NCI-H2029 (cell line): ENCODE data around the gene SP5.
"Not testable (repeated sequence)": the region's sequence is repeated elsewhere in the genome, so short reads cannot be mapped to it uniquely, and the experiment has no call there.

ENCODE experiments used
- DNase-seq: peaks from one replicate; lab custom pipeline; 2025; lab: John Stamatoyannopoulos, UW

The SP5 gene

GRCh38 chr2:170711196-170711773 is 3.9 kb upstream of the SP5 start:
- DNase-seq = no peak

DNA sequence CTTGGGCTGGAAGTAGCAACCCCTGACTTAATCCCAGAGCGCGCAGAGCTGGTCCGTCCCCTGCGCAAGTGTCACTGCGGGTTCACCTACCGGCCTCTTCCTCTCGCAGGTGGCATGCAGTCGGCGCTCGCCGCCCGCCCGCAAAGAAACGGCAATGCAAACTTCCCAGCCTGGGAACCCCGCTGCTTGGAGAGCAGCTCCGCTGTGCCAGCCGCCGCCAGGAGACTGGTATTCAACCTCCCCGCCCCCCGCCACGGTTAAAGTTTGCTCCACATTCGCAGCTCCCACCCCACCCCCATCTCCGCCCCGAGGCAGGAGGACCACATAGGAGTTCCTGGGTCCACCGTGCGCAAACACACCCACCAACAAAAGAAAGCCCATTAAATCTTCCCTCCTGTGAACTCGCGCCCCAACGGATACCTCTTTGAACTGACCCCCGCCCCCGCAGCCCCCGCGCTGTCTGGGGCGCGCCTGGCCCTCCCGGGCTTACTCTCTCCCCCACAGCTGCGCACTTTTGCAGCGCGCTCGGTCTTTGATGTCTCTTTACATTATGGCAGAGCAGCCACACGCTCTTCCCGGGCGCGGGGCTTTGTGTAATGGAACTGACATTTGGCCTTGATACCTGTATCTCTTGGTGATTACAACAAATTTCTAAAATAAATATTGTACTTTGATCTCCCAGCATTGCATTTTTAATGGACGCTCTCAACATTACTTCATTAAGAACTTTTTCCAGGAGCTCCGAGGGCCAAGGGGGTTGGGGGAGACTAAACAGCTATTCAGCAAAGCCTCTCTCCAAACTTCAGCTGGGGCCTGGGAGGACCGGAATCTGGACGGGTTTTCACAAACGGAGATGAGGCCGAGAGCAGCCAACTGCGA is 3.1 kb upstream of the SP5 start:
- DNase-seq = no peak

GRCh38 chr2:170712653-170713542 is 2.2 kb upstream of the SP5 start:
- DNase-seq = no peak

DNA sequence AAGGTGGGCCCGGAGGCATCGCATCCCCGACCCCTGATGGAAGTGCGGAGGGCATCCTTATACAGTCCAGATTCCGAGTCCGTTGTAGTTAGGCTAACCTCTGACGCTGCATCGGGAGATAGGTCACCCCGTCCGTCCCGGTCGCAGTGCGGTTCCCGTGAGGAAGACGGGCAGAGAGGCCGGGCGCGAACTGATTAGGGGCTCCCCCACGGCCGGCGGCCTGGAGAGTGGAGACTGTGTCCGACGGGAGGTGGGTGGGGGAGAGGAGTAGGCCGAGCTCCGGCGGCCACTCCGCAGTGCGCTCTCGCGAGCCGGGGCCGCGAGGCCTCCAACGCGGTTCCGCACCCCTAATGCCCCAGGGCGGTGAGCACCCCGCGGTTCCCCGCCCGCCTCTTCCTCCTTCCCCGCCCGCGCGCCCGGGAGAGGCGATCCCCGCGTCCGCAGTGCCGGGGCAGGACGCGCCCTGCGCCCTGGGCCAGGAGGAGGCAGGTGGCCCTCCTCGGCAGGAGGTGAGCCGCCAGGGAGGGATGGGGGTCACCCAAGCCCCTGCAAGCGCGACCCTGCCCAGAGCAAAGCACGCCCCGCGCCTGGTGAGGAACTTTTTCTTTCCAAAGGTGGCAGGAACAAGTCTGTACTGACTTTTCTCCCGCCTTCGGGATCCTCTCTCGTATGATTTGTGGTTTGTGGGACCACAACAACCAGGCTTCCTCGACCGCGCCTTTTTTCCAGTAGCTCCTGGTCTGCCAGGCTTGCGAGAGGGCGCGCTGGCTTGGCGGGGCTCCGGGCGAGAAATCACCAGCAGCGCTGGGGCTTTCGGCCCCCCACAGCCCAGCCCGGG is 1.4 kb upstream of the SP5 start:
- DNase-seq = no peak

DNA sequence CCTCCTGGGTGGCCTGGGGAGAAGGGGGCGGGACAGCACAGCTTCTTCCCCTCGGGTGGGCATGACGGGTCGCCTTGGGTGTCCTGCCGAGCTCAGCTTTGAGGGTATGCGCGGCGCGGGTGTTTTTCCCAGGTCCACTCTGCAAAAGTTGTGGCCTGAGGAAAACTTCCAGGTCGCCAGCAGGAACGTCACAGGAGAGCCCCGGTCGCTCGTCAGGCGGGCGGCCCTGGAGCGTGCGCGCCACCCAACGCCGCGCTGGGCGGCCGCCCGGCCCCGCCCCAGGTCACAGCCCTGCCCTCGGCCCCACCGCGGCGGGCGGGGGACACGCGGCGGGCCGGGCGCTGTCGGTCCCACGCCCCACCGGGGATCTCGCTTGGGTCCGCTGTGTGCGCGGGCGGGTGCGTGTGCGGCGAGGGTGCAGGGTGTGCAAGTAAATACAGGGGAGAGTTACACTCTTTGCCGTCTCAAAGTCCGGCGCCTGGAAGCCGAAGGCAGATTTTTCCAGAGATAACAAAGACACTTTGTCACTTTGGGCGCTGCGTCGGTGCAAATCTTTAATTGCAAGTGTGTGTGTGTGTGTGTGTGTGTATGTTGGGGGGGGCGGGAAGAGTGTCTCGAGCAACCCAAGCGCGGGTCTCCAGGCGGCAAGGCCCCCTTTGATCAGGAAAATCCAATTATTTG is 616 bp upstream of the SP5 start:
- no peak for DNase-seq

- no peak for DNase-seq
Observed at GRCh38 chr2:170715932-170716777, 1.0 kb downstream of the SP5 start.

GRCh38 chr2:170716851-170717598 is 1.9 kb downstream of the SP5 start:
- peak; percentile 11 for DNase-seq

DNA sequence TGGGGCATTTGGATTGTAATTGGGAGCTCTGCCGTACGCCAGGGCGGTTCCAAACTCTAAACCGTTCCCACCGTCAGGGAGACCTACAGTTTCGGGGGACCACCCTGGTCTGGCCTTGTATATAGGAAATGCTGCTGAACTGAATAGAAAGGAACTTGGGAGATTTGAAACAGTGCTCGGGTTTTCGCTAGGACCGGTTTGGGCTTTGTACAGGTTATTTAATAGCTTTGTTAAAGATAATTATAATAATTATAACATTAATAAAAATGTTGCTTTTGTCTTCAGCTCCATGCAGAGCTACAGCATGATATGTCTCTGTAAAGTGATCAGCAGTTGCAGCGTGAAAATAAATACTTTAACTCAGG is 2.4 kb downstream of the SP5 start:
- no peak for DNase-seq

- no peak for DNase-seq
Observed at GRCh38 chr2:170717991-170718589, 3.0 kb downstream of the SP5 start.

- DNase-seq = no peak
Observed at GRCh38 chr2:170719810-170720209, 4.7 kb downstream of the SP5 start.

GRCh38 chr2:170721678-170722077 is 6.5 kb downstream of the SP5 start:
- DNase-seq = no peak

GRCh38 chr2:170722301-170722700 is 7.2 kb downstream of the SP5 start:
- no peak for DNase-seq

DNA sequence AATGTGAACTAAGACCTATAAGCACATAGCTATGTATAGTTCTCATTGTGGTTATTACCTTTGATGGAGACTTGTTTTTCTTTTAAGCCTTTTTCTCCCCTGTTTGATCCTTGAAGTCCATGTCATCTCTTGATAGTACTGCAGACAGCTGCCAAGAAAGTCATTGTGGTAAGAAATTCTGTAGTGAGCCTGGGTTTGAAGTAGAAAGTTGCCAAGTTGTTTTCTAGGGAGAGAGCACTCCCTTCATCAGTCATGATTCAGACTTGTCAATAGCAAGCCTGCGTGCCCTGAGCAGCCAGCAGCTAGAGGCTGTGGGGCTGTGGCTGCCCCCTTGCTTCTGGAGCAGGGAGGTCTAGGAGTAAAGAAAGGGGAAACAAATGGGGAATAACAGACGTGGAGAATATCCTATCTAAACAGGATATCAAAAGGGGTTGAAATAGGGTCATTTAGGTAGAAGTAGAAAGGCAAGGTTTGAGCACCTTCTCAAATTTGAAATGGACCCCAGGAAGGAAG is 8.4 kb downstream of the SP5 start:
- DNase-seq = no peak

DNA sequence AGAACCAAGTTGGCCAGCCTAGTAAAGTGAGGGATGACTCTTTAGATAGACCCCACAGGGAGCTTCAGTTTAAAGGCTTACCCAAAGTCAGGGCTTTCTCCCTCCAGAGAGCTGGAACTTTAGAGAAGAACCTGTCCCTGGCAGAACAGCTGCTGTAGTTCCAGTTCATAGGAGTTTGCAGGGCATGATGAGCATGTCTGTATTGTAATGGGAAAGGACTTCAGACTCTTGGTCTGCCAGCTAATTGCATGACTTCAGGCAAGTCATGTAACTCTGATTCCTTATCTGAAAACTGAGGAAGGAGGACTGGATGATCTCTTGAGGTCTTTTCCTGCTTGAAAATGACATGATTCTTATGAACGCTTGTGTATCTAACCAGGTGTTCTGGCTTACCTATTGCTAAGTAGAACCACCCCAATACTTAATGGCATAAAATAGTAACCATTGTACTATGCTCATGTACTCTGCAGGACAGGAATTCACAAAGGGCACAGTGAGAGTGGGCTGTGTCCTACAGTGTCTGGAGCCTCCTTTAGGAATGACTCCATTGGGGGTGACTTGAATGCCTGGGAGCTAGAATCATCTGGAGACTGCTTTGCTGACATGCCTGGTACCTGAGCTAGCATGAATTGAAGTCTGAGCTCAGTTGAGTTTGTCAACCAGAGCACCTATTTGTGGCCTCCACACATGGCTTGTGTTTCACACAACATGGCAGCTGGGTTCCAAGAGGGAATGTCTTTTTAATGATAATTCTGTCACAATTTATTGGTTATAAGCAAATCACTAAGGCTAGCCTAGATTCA is 18.9 kb downstream of the SP5 start:
- DNase-seq = no peak

- DNase-seq = not testable (repeated sequence)
Observed at GRCh38 chr2:170734601-170735000, 19.5 kb downstream of the SP5 start.

DNA sequence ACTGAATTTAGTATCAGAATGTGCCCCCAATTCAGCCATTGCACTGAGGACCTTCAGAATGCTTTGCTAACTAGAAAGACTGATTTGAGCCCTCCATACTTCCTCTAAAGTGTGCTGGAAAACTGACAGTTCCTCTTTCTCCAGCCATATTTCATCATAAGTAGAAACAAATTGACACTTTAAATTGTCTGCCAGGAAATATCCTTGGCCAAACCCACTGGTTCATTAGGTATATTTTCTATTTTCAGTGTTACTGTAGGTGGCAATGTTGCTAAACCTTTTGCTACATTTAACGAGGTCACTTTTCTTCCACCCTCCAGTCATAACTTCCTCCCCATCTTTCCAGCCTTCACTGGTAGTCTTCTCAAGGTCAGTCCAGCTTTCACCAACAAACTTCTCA is 21.5 kb downstream of the SP5 start:
- DNase-seq = no peak

DNA sequence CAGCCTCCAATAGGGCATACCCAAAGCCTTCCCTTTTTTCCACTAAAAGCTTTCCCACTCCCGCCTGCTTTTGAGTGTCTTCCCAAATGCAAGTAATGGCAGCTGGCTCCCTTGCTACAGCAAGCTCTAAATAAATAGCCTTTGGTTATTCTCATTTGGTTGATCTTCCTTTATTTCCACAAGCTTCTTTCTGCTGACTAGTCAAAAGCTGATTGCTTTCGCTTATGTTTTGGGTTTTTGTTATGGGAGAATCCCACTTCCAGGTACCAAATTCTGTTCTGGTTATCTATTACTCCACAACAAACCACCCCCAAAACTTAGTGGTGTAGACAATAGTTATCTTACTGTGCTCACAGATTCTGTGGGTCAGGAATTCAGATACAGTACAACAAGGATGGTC is 22.3 kb downstream of the SP5 start:
- DNase-seq = no peak

DNA sequence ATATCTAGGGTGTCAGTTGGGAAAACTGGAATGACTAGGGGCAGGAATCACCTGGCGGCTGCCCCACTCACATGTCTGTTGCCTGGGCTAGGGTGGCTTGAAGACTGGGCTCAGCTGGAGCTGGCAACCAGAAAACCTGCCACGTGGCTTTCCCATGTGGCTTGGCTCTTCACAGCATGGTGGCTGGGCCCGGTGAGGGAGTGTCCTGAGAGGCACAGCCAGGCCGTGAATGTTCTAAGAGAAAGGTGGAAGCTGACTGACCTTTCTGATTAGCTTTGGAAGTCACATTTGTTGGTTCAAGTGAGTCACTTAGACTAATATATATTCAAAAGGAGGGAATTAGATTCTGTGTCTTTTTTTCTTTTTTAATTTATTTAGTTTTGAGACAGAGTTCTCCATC is 22.7 kb downstream of the SP5 start:
- no peak for DNase-seq
